ENCODE data around the gene ECPAS. TPM values are rescaled to one million over a fixed set of nuclear protein-coding genes. Genes with fewer than 3 reads are reported as not detected.
"Not testable (repeated sequence)": the region's sequence is repeated elsewhere in the genome, so short reads cannot be mapped to it uniquely, and the experiment has no call there.

ECPAS gene
- total and polyA plus RNA-seq, 7 experiments from 2014 or later = 6.8 to 86.1 (median 49.1) TPM

DNA sequence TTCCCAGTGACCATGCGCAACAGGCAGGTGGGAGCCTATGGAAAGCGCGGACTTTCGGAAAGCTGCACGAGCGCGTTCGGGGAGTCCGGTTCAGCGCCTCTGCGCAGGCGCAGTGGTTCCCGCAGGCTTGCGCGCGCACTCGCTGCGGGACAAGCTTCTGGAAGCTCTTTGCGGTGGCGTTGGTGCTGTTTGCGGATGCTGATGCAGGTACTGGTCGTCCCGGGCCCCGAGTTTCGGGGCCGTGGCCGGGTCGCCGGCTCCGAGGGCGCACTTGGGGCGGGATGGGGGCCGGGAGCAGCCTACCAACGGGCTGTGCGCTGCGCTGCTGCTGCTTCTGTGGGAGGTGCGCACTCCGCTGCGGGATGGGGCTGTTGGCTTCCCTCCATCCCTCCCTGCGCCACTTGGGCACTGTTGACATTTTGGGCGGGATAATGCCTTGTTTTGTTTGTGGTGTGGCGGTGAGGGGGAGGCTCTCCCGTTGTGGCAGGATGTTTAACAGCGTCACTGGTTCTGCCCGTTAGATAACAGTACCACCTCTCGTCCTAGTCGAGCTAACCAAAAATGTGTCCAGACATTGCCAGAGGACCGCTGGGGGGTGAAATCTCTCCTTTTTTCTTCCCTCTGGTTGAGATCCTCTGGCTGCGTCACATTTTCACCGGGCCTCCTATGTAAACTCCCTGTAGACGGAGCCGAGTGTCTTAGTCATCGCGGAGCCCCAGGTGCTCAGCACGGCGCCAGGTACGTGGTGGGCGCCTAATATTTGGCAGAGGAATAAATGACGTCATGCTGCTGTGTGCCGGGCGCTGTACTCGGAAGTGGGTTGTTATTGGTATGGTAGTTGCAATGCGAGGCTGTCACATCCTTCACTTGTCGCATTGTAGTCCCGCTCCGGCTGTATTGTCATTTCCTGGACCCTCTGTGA, 41.1 kb upstream of the ECPAS start, which contains the start of gene ZNF483:
ZNF483 (plus strand) TSS at position 124 of the 922 bp plus-strand sequence. CDS start 2,217 bp downstream, outside the sequence.
- intact Hi-C loops (cut with micrococcal nuclease) = loop anchor here (1.0 to 10.0 kb wide), 6 partner anchors 41 to 1271 kb away; partner anchors contain the start of genes DNAJC25 (in 2 of the 2), ECPAS (in 1 of the 2), PTGR1 (in 1 of the 2) and TXN (in 1 of the 2)
- POLR2A ChIA-PET = interaction anchor here (0.6 to 1.0 kb wide), 2 partner anchors 42 to 1326 kb away, joined by 3 to 11 read pairs; partner anchors contain the start of gene ECPAS
- H3K27me3 Mint-ChIP-seq = peaks cover 0 to 15% (median 5%) of the 10 kb centered on the region in 5 donors

DNA sequence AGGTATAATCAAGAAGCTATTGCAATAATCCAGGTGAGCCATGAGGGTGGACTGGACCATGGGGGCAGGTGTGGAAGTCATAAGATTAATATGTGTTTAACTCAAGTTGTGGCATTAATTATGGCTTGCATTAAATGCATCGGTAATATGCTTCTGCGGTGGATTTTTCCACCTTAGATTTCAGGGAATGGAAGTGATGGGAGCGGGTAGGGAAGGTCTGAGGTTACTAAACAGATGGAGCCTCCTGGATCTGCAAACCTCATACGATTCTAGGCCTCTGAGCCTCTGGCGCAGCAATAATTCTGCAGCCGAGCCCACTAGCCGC, 40.5 kb upstream of the ECPAS start:
- Histone ChIP-seq H3K4me3 (ENCODE audit: low read length) (peak overlapping the region; percentile 84), H3K27ac (ENCODE audit: low read depth, low read length) (peak overlapping the region; percentile 86), H3K27me3 (ENCODE audit: control insufficient read depth in 2 of 2, insufficient read depth in 2 of 2, low read length in 2 of 2) (no peaks in the 10 kb centered on the region), H3K4me1 (ENCODE audit: control insufficient read depth in 2 of 2, insufficient read depth in 2 of 2, low read length in 2 of 2) (peaks cover 4 to 6% of the 10 kb centered on the region in 2 donors), H3K36me3 (ENCODE audit: control insufficient read depth in 2 of 3, insufficient read depth in 3 of 3, low read length in 3 of 3) (peaks cover 0 to 11% (median 0%) of the 10 kb centered on the region in 3 experiments), H3K9me3 (ENCODE audit: control insufficient read depth in 2 of 3, low read length in 3 of 3) (no peaks in the 10 kb centered on the region)
- H3K9me3 Mint-ChIP-seq = peaks cover 0 to 17% (median 6%) of the 10 kb centered on the region in 11 donors
- POLR2A ChIA-PET = interaction anchor here (0.6 kb wide), 1 partner anchor 1326 kb away, joined by 3 read pairs; no protein-coding TSS in a partner anchor
- H3K27me3 Mint-ChIP-seq = peaks cover 5 to 19% (median 6%) of the 10 kb centered on the region in 5 donors
- DNase-seq (no peak), ATAC-seq (no peak)
- CTCF ChIA-PET = no interaction called here
- peak overlapping the region; percentile 86 to 98 (median 92) for H3K4me3 Mint-ChIP-seq
- H3K36me3 Mint-ChIP-seq = peaks cover 5 to 25% (median 19%) of the 10 kb centered on the region in 5 donors
- H3K4me1 Mint-ChIP-seq = peaks cover 16 to 31% (median 21%) of the 10 kb centered on the region in 7 donors
- intact Hi-C loops (cut with micrococcal nuclease) = loop anchor here (1.0 to 10.0 kb wide), 6 partner anchors 40 to 1270 kb away; partner anchors contain the start of genes DNAJC25 (in 2 of the 2), ECPAS (in 1 of the 2), PTGR1 (in 1 of the 2) and TXN (in 1 of the 2)
- peak overlapping the region; percentile 70 to 99 (median 96) for H3K27ac Mint-ChIP-seq

More for the DNA sequence above, 41.1 kb upstream of the ECPAS start, which contains the start of gene ZNF483:
- DNase-seq (peak; percentile 60 to 89 (median 75)), ATAC-seq (peak; percentile 90)
- Mint-ChIP-seq H3K27ac (peak within 1 kb of the TSS; percentile 90 to 99 (median 96)), H3K4me3 (peak within 1 kb of the TSS; percentile 86 to 98 (median 92)), H3K36me3 (peaks cover 5 to 29% (median 22%) of the 10 kb centered on the region in 5 donors), H3K4me1 (peaks cover 16 to 31% (median 21%) of the 10 kb centered on the region in 7 donors), H3K9me3 (peaks cover 0 to 23% (median 6%) of the 10 kb centered on the region in 11 donors)
- peak within 1 kb of the TSS; percentile 86 for H3K27ac ChIP-seq (ENCODE audit: low read depth, low read length)
- H3K4me3 ChIP-seq (ENCODE audit: low read length) = peak within 1 kb of the TSS; percentile 84
- CTCF ChIA-PET = no interaction called here
- peaks cover 0 to 15% (median 0%) of the 10 kb centered on the region in 3 experiments for H3K36me3 ChIP-seq (ENCODE audit: control insufficient read depth in 2 of 3, insufficient read depth in 3 of 3, low read length in 3 of 3)
- no peaks in the 10 kb centered on the region for H3K9me3 ChIP-seq (ENCODE audit: control insufficient read depth in 2 of 3, low read length in 3 of 3)
- H3K4me1 ChIP-seq (ENCODE audit: control insufficient read depth in 2 of 2, insufficient read depth in 2 of 2, low read length in 2 of 2) = peaks cover 4 to 6% of the 10 kb centered on the region in 2 donors
- no peaks in the 10 kb centered on the region for H3K27me3 ChIP-seq (ENCODE audit: control insufficient read depth in 2 of 2, insufficient read depth in 2 of 2, low read length in 2 of 2)

GRCh38 chr9:111516061-111516465, 31.9 kb upstream of the ECPAS start:
- ATAC-seq (no peak), DNase-seq (no peak)
- H3K27ac ChIP-seq (ENCODE audit: low read depth, low read length) = no peak overlapping the region
- H3K9me3 Mint-ChIP-seq = peaks cover 0 to 16% (median 6%) of the 10 kb centered on the region in 11 donors
- peaks cover 0 to 3% (median 0%) of the 10 kb centered on the region in 7 donors for H3K4me1 Mint-ChIP-seq
- H3K27me3 Mint-ChIP-seq = peaks cover 0 to 11% (median 4%) of the 10 kb centered on the region in 5 donors
- CTCF ChIA-PET = no interaction called here
- no peaks in the 10 kb centered on the region for H3K27me3 ChIP-seq (ENCODE audit: control insufficient read depth in 2 of 2, insufficient read depth in 2 of 2, low read length in 2 of 2)
- H3K36me3 Mint-ChIP-seq = peaks cover 0 to 5% (median 0%) of the 10 kb centered on the region in 5 donors
- H3K36me3 ChIP-seq (ENCODE audit: control insufficient read depth in 2 of 3, insufficient read depth in 3 of 3, low read length in 3 of 3) = no peaks in the 10 kb centered on the region
- no peaks in the 10 kb centered on the region for H3K4me1 ChIP-seq (ENCODE audit: control insufficient read depth in 2 of 2, insufficient read depth in 2 of 2, low read length in 2 of 2)
- no peak overlapping the region for H3K27ac Mint-ChIP-seq
- intact Hi-C loops (cut with micrococcal nuclease) = no loop called here
- no peaks in the 10 kb centered on the region for H3K9me3 ChIP-seq (ENCODE audit: control insufficient read depth in 2 of 3, low read length in 3 of 3)
- no peak overlapping the region for H3K4me3 ChIP-seq (ENCODE audit: low read length)
- H3K4me3 Mint-ChIP-seq = no peak overlapping the region
- POLR2A ChIA-PET = no interaction called here

GRCh38 chr9:111514967-111515366, 30.8 kb upstream of the ECPAS start:
- Histone ChIP-seq H3K9me3 (ENCODE audit: control insufficient read depth in 2 of 3, low read length in 3 of 3) (no peaks in the 10 kb centered on the region), H3K27me3 (ENCODE audit: control insufficient read depth in 2 of 2, insufficient read depth in 2 of 2, low read length in 2 of 2) (no peaks in the 10 kb centered on the region), H3K27ac (ENCODE audit: low read depth, low read length) (no peak overlapping the region), H3K4me3 (ENCODE audit: low read length) (no peak overlapping the region), H3K4me1 (ENCODE audit: control insufficient read depth in 2 of 2, insufficient read depth in 2 of 2, low read length in 2 of 2) (no peaks in the 10 kb centered on the region), H3K36me3 (ENCODE audit: control insufficient read depth in 2 of 3, insufficient read depth in 3 of 3, low read length in 3 of 3) (no peaks in the 10 kb centered on the region)
- peaks cover 0 to 24% (median 8%) of the 10 kb centered on the region in 11 donors for H3K9me3 Mint-ChIP-seq
- ChIA-PET CTCF (interaction anchor here (0.6 kb wide), 1 partner anchor 560 kb away, joined by 3 read pairs; no protein-coding TSS in a partner anchor), POLR2A (no interaction called here)
- peaks cover 0 to 3% (median 0%) of the 10 kb centered on the region in 7 donors for H3K4me1 Mint-ChIP-seq
- intact Hi-C loops (cut with micrococcal nuclease) = no loop called here
- no peak overlapping the region for H3K4me3 Mint-ChIP-seq
- no peak for ATAC-seq
- DNase-seq = no peak
- H3K27me3 Mint-ChIP-seq = peaks cover 0 to 12% (median under 1%) of the 10 kb centered on the region in 5 donors
- peaks cover 0 to 10% (median 0%) of the 10 kb centered on the region in 5 donors for H3K36me3 Mint-ChIP-seq
- no peak overlapping the region for H3K27ac Mint-ChIP-seq

DNA sequence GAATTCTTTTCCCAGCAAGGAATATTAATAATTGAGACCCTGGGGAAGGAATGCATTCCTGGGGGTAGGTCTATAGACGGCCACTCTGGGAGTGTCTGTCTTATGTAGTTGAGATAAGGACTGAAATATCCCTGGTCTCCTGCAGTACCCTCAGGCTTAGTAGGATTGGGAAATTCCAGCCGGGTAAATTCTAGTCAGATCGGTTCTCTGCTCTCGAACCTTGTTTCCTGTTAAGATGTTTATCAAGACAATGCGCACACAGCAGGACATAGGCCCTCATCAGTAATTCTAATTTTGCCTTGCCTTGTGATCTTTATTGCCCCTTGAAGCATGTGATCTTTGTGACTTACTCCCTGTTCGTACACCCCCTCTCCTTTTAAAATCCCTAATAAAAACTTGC, 27.4 kb upstream of the ECPAS start:
- DNase-seq; H3K27ac ChIP-seq (ENCODE audit: low read depth, low read length); H3K4me3 Mint-ChIP-seq; H3K4me3 ChIP-seq (ENCODE audit: low read length); ATAC-seq; intact Hi-C loops (cut with micrococcal nuclease); H3K27ac Mint-ChIP-seq; H3K36me3 ChIP-seq (ENCODE audit: control insufficient read depth in 2 of 3, insufficient read depth in 3 of 3, low read length in 3 of 3); H3K4me1 Mint-ChIP-seq; POLR2A ChIA-PET; CTCF ChIA-PET; H3K9me3 ChIP-seq (ENCODE audit: control insufficient read depth in 2 of 3, low read length in 3 of 3); H3K27me3 ChIP-seq (ENCODE audit: control insufficient read depth in 2 of 2, insufficient read depth in 2 of 2, low read length in 2 of 2); H3K4me1 ChIP-seq (ENCODE audit: control insufficient read depth in 2 of 2, insufficient read depth in 2 of 2, low read length in 2 of 2): not testable (repeated sequence)
- Mint-ChIP-seq H3K27me3 (peaks cover 0 to 11% (median 0%) of the 10 kb centered on the region in 5 donors), H3K9me3 (peaks cover 0 to 25% (median 8%) of the 10 kb centered on the region in 11 donors), H3K36me3 (peaks cover 0 to 12% (median 0%) of the 10 kb centered on the region in 5 donors)

- Mint-ChIP-seq H3K36me3 (no peaks in the 10 kb centered on the region), H3K27ac (no peak overlapping the region), H3K9me3 (no peaks in the 10 kb centered on the region), H3K27me3 (peaks cover 0 to 8% (median 3%) of the 10 kb centered on the region in 5 donors), H3K4me1 (no peaks in the 10 kb centered on the region), H3K4me3 (no peak overlapping the region)
- Histone ChIP-seq H3K27ac (ENCODE audit: low read depth, low read length) (no peak overlapping the region), H3K4me3 (ENCODE audit: low read length) (no peak overlapping the region), H3K27me3 (ENCODE audit: control insufficient read depth in 2 of 2, insufficient read depth in 2 of 2, low read length in 2 of 2) (no peaks in the 10 kb centered on the region), H3K4me1 (ENCODE audit: control insufficient read depth in 2 of 2, insufficient read depth in 2 of 2, low read length in 2 of 2) (no peaks in the 10 kb centered on the region), H3K36me3 (ENCODE audit: control insufficient read depth in 2 of 3, insufficient read depth in 3 of 3, low read length in 3 of 3) (no peaks in the 10 kb centered on the region), H3K9me3 (ENCODE audit: control insufficient read depth in 2 of 3, low read length in 3 of 3) (no peaks in the 10 kb centered on the region)
- ChIA-PET POLR2A (no interaction called here), CTCF (no interaction called here)
- ATAC-seq (no peak), DNase-seq (no peak)
- intact Hi-C loops (cut with micrococcal nuclease) = no loop called here
These were observed 18.3 kb upstream of the ECPAS start for GRCh38 chr9:111502506-111502905.

All from naive thymus-derived CD4-positive, alpha-beta T cell (primary cell).